ENCODE measurements around the gene LRRC8C. TPM values are rescaled to one million over a fixed set of nuclear protein-coding genes. Genes with fewer than 3 reads are reported as not detected.

LRRC8C gene
- total RNA-seq, 2 donors from 2014 or later = 10.5 to 11.9 TPM

DNA sequence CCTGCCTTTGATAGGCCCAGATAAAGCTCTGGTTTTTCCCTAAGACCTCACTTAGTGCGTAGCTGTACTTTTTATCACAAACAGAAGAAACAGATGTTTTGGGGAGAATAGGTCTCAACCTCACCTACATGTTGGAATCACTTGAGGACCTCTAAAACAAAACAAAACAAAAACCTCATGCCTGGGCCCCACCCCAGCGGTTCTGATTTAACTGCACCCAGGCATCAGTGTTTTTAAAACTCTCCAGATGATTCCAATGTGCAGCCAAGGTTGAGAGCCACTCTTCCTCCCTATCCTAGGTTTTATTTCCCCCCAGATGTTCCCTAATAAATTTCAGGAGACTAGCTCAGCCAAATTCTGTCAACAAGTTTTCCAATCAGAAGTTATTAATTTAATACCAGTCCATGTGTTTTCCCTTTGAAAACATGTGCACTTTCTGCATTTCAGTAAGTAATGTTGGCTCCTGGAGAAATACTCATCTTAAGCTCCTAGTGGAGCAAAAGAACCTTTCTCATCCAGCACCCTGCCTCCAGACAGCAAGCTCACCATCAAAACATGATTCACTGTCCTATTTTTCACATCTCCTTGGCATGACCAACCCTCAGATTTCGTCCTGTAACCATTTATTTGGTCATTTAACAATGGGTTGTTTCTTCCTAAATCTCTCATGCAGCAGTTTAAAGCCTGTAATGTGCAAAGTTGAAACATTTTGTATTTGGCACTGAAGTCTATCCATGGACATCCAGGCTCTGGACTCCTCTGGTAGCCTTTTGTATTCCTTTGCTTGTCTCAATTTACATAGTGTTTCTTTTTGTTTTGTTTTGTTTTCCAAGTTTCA is 27.5 kb downstream of the LRRC8C start:
- intact Hi-C loops (cut with DNase I) = no loop called here
- no peak for DNase-seq (ENCODE audit: low spot score)

DNA sequence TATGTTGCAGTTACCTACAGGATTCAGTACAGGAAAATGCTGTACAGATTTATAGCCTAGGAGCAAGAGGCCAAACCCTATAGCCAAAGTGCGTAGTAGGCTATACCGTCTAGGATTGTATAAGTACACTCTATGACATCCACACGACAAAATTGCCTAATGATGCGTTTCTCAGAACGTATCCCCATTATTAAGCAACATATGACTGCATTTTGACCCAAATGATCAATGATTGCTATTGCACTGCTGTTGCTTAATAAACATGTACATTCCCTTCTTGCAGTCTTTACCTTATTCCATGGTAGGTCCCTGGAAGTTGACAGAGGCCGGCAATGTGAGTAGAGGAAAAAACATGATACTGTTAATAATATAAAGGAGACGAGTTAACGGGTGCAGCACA is 33.0 kb downstream of the LRRC8C start:
- no peak for DNase-seq (ENCODE audit: low spot score)
- intact Hi-C loops (cut with DNase I) = no loop called here

DNA sequence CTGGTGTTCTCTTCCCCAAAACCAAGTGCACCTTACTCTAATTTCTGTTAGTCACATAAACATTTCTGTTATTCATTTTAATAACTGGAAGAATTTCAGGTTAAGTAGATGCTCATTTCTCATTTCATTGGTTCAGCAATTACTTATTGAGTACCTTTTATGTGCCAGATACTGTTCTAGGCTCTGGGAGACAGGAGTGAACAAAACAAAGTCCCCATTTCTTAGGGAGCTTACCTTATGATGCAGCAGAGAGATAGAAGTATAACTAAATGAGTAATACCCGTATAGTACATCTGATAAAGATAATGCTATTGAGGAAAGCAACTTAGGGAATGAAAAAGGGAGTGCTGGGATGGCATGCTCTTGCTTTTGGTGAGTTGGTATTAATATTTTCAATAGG is 33.7 kb downstream of the LRRC8C start:
- intact Hi-C loops (cut with DNase I) = no loop called here
- no peak for DNase-seq (ENCODE audit: low spot score)

DNA sequence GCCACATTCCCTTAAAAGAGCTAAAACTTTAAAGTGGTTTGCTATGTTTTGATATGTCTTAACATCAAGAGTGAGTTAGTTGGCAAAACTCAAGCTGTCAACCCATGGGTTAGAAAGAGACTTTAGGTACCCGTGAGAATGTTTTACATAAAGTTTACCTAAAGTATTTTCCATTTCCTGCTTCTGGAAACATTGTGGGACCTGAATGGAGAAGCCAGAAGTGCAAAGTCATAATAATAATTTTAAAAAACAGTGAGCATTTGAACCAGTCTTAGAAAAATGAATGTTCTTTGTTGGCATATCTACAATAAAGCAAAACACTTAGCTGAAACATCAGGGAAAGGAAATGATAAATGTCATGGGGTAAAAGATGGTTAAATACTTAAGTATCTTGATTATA is 34.8 kb downstream of the LRRC8C start:
- no peak for DNase-seq (ENCODE audit: low spot score)
- intact Hi-C loops (cut with DNase I) = no loop called here

DNA sequence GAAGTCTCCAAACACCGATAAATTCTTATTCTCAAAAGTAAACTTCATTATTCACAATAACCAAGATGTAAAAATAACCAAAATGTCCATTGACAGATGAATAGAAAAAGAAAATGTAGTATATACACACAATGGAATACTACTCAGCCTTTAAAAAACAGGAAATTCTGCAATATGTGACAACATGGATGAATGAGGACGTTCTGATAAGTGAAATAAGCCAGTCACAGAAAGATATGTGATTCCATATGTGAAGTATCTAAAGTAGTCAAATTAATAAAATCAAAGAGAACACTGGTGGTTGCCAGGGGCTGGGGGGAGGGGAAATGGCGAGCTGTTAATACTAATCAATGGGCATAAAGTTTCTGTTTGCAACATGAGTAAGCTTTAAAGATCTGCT is 36.0 kb downstream of the LRRC8C start:
- intact Hi-C loops (cut with DNase I) = no loop called here
- DNase-seq (ENCODE audit: low spot score) = no peak

DNA sequence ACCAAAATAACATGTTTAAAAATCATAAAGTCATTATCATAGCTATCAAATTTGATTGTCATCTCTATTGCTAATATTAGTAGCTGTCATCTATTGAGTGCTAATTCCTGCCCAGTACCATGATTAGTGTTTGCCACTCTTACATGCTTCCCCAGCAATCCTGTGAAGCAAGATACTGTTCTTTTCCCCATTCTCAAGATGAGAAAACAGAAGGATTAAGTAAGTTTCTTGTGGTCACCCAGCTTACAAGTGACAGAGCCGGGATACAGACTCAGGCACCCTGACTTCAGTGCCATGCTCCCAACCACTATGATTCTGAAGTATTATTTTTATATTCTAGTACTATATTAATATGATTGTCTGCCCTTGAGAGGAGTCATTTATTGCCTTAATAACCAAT is 36.5 kb downstream of the LRRC8C start:
- DNase-seq (ENCODE audit: low spot score) = no peak

DNA sequence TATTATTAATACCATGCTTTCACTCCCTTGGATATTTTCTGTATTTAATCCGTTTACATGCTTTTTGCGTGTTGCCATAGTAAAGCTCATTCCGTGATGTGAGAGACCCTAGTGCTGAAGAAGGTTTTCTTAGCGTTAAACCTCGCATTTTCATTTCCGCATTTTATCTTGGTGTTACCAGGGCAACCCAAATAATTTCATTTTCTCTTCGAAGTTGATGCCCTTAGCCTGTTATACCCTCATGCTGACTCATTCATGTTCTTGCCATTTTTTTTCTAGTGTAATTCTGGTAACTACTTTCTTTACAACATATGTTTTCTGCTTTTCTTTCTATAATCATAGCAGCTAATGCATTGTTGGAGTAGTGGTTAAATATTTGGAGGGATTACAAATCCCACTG is 37.2 kb downstream of the LRRC8C start:
- no peak for DNase-seq (ENCODE audit: low spot score)
- intact Hi-C loops (cut with DNase I) = no loop called here

More for the DNA sequence above, 36.5 kb downstream of the LRRC8C start:
- intact Hi-C loops (cut with DNase I) = no loop called here

DNA sequence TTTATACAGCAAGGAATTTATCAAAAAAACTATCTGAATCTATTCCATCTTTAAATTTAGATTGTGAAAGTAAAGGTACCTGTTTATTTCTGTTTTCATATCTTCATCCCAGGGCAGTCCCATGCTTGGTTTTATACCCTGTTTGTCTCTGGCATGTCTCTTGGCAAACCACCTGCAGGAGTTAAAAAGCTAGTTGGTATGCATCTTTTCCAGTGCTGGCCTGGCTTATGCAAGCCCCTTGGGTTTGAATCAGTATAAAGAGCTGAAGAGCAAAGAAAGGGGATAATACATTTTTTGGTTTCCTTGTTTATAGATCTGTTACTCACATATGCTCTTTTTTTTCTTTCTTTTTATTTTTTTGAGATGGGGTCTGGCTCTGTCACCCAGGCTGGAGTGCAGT is 37.8 kb downstream of the LRRC8C start:
- no peak for DNase-seq (ENCODE audit: low spot score)
- intact Hi-C loops (cut with DNase I) = no loop called here

DNA sequence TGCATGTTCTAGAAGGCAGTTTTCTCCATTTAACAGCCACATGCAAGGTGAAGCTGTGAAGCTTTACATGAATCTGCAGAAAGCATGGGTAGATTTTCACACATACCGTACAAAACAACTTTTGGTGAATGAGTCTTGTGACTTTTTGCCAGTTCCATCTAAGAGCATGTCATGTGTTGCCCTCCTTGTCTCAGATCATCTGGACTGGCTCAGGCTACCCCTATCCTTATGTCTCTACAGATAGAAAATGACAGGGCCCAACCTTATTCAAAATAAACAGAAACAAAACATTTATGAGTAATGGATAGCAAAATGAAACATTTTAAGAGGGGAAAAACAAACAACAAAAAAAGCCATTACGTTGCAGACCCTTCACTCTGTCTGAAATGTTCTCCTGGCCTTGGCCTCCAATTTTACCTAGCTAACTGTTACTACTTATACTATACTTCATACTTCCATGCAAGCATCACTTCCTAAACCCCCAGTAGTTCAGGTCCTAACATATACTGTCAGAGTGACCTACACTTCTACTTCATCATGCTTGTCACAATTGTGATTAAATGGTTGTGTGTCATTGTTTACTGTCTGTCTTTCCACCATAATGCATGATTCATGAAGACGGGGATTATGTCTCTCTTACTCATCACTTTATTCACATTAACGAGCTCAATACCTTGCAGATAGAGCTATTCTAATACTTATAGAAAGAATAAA is 39.0 kb downstream of the LRRC8C start:
- intact Hi-C loops (cut with DNase I) = no loop called here

DNA sequence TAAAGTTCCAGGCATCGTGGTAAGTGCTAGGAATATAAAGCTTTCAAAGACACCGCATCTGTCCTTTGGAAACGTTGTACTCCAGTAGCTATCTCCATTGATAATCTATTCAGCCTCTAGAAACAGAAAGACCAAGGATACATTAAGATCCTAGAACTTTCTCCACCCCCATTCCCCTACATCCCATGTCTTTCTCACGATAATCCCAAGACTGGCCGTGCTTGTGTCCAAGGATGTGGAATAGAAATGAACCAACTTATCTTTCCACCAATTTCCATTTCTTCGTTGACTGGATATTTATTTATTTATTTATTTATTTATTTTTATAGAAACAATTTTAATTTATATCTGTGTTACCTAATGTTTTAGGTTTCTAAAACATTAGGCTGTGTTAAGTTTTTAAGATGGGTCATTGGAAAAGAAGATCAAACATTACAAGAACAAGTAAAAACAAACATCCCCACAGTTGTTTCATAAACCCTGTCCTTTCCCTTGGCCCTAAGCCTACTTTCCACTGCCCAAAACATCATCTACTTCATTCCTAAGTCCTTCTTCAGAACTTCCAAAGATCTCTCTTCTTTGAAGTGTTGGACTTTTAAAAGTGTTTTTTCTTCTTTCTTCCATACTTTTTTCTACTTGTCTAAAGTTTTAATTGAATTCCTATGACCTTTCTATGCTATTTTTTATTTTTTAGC is 39.7 kb downstream of the LRRC8C start:
- intact Hi-C loops (cut with DNase I) = no loop called here
- DNase-seq (ENCODE audit: low spot score) = no peak

More for the DNA sequence above, 39.0 kb downstream of the LRRC8C start:
- no peak for DNase-seq (ENCODE audit: low spot score)

DNA sequence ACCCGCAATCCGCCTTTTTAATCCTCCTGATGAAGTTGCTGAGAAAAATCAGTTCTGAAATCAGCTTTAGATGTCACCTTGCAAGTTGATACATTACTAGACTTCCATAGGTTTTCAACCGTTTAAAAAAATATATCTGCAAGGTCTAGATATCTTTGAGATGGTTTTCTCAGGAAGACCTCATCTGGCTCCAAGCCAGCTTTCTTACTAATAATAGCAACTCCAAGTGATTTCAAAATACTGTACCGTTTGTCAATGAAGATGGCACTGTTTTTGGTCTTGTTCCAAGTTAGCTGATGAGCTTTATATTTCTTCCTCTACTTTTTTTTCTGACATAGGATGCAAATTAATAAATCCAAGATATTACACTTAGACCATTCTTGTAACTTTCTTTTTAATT is 40.3 kb downstream of the LRRC8C start:
- DNase-seq (ENCODE audit: low spot score) = no peak
- intact Hi-C loops (cut with DNase I) = no loop called here

DNA sequence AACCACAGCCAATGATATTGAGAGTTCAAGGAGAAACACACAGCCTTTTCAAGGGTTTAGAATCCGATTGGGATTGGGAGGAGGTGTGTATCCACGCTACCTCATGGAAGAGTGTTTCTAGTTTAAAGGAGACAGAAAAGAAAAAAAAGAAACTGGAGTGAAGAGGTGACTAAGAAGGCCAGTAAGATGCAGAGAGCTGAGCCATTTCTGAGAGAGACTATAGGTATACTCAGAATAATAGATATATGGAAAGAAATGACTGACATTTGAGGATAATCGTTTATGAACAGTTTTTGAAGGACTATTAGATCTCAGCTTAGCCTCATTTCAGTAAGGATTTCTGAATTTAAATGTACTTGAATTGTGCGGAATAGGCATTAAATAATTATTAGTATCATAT is 42.8 kb downstream of the LRRC8C start:
- intact Hi-C loops (cut with DNase I) = no loop called here
- no peak for DNase-seq (ENCODE audit: low spot score)

DNA sequence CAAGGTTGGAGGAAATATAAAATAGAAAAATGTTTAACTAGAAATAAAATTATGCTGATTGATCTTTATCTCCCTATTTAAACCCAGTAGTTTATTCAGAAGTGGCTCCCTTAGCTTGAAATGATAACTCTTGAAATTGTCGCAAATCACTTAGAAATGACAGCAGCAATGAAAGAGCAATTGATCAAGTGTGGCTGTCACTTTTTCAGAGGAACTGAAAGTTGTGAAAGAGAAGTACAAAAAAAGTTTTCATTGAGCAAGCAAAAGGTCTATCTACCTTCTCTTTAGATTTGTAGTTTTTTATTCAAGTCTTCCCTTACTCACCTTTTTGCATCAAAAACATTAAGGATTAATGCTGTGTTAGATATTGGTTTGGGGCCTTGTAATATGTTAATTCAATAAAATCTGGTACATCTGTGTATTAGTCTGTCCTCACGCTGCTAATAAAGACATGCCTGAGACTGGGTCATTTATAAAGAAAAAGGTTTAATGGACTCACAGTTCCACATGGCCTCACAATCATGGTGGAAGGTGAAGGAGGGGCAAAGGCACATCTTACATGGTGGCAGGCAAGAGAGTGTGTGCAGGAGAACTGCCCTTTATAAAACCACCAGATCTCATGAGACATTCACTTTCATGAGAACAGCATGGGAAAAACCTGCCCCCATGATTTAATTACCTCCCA is 48.3 kb downstream of the LRRC8C start:
- intact Hi-C loops (cut with DNase I) = no loop called here
- DNase-seq (ENCODE audit: low spot score) = no peak

DNA sequence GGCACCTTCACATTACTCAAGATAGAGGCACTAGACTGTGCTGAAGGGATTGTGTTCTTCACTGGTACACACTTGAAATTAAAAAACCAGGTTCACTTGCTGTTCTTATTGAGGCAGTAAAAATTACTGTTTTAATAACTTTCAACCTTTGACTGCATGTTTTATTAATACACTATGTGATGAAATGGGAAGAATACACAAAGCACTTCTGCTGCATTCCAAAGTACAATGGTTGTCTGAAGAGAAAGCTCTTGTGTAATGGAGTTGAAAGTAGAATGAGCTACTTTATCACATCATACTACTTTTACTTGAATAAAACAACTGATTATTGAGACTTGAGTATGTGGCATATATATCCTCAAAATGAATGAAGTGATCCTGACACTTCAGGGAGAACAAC is 49.7 kb downstream of the LRRC8C start:
- no peak for DNase-seq (ENCODE audit: low spot score)
- intact Hi-C loops (cut with DNase I) = no loop called here

DNA sequence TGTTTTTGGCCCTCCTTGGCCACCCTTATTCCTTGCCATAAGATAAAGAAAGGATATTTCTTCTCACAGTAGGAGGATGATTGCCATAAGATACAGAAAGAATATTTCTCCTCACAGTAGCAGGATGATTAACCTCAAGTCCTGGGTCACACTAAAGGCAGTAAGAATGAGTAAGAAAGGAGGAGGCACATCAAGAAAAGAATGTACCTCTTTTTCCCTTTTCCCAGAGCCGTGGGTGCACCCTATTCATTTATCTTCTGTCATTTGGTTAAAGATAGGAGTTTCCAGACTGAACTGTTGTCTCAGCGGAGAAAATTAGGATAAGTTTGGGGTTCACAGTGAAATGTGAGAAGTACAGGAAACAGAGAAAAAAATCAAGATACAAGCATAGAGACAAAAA is 52.5 kb downstream of the LRRC8C start:
- DNase-seq (ENCODE audit: low spot score) = no peak
- intact Hi-C loops (cut with DNase I) = no loop called here

DNA sequence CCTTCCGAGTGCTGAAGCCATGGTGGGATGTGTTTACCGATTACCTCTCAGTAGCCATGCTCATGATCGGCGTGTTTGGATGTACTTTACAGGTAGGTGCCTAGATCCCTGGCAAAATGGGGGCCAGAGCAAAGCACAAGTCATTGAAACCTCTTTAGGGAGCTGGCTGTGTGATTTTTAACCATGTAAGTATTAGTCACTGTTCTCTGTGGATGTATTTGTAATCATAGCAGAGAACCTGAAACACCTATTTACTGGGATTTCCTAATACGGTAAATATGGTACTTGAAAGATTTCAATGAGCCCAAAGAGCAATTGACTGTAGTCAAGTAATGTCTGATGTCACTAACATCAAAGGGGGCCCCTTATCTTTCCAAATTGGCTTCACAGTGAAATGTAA is 53.6 kb downstream of the LRRC8C start:
- intact Hi-C loops (cut with DNase I) = no loop called here
- no peak for DNase-seq (ENCODE audit: low spot score)

DNA sequence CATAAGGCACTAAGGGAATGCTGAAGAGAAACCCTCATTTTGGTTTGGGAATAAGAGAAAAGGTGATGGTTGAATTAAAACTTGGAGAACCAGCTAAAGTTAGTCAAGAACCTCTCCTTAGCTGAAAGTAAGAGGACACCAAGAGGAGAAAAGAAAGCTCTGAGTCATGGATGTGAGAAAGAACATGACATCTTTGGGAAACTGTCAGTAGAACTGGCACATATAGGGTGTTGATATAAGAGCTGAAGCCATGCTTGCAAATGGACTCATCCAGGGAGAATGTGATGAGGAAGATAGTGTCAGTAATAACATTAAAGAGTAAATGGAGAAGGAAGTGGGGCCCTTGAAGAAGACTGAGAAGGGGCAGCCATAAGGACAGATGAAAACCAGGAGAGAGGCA is 54.3 kb downstream of the LRRC8C start:
- intact Hi-C loops (cut with DNase I) = no loop called here
- no peak for DNase-seq (ENCODE audit: low spot score)

DNA sequence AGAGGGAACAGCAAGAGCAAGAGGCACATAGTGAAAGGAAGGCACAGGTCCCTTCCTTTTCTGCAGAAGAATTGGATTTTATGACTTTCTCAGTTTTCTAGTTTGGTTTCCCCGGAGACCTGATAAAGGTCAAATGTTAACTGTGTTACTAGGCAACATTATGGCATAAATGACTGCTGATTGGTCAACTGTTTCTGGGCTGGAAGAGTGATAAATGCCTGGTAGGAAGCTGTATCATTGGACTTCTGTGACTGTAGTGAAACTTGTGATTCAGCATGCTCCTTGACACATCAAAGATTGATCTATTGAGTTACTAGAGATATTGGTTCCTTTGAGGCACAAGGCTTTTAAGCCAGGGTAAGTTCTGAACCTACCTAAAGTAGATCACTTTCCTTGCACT is 55.7 kb downstream of the LRRC8C start:
- no peak for DNase-seq (ENCODE audit: low spot score)
- intact Hi-C loops (cut with DNase I) = no loop called here

DNA sequence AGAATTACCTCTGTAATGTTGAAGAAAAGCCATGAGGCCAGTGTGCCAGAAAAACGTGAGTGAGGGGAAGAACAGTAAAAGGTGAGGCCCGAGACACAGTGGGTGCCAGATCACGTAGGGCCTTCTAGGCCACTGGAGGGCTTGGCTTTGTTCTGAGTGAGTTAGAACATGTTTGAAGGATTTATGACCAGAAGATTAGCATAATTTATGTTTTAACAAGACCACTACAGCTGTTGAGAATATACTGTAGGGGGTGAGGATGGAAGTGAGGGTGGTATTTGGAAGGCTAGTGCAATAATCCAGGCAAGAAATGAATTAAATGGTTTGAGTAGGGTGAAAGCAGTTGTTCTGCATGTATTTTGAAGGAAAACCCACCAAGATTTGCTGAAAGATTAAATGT is 56.3 kb downstream of the LRRC8C start:
- intact Hi-C loops (cut with DNase I) = no loop called here

DNA sequence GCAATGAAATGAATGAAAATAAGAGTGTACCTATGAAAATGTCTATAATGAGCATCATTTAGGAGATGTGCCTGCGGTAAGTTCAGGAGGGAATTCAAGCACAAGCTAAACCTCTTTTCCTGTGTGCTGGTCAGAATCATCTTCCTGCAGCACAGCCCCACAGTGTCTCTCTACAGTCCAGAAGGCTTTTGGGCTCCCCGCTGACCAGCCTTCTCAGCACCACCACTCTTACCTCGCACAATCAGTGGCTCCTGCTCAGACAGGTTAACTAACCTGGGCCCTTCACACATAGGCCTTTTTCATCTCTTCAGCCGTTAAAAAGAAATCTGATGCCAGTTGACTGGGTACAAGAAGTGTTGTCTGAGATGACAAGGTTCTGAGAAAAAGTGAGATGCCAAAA is 57.7 kb downstream of the LRRC8C start:
- intact Hi-C loops (cut with DNase I) = no loop called here
- DNase-seq (ENCODE audit: low spot score) = no peak

More for the DNA sequence above, 56.3 kb downstream of the LRRC8C start:
- no peak for DNase-seq (ENCODE audit: low spot score)
